BE2C (cell line): ENCODE results near the gene TFPI.

Experiments
- DNase-seq: peaks from one replicate; pipeline ENCODE4 v3.0.0-alpha.2; 2020
- H3K27me3 ChIP-seq: fragments of 250-450 bp; sonication (Bioruptor Pico); 2 replicates; pipeline ENCODE4 v1.5.1; 2020; ENCODE audit warnings: mild to moderate bottlenecking
- H3K36me3 ChIP-seq: fragments of 250-450 bp; sonication (Bioruptor Pico); 2 replicates; pipeline ENCODE4 v1.5.1; 2020; ENCODE audit warnings: mild to moderate bottlenecking
- H3K4me1 ChIP-seq: fragments of 250-450 bp; sonication (Bioruptor Pico); 2 replicates; pipeline ENCODE4 v1.5.1; 2020
- H3K4me3 ChIP-seq: 2 replicates; pipeline ENCODE4 v1.5.1; 2011; ENCODE audit warnings: low read depth, low read length
- H3K9me3 ChIP-seq: fragments of 250-450 bp; sonication (Bioruptor Pico); 2 replicates; pipeline ENCODE4 v1.5.1; 2020
- CTCF ChIP-seq: IDR thresholded peaks from 2 replicates; pipeline ENCODE4 v1.5.1; 2012; ENCODE audit warnings: mild to moderate bottlenecking, low read depth, low read length

The TFPI gene

GRCh38 chr2:187477051-187477450 lies 77.2 kb downstream of the TFPI start:
- no peak for TF ChIP-seq CTCF
- no peak for DNase-seq
- no peaks in the 10 kb centered on the region for H3K36me3 ChIP-seq
- no peaks in the 10 kb centered on the region for H3K27me3 ChIP-seq
- no peaks in the 10 kb centered on the region for H3K4me1 ChIP-seq
- H3K4me3 ChIP-seq: no peak overlapping the region
- no peaks in the 10 kb centered on the region for H3K9me3 ChIP-seq

GRCh38 chr2:187475499-187476248 lies 78.6 kb downstream of the TFPI start:
- no peaks in the 10 kb centered on the region for H3K4me1 ChIP-seq
- no peaks in the 10 kb centered on the region for H3K9me3 ChIP-seq
- H3K36me3 ChIP-seq: no peaks in the 10 kb centered on the region
- H3K4me3 ChIP-seq: no peak overlapping the region
- H3K27me3 ChIP-seq: no peaks in the 10 kb centered on the region
- no peak for DNase-seq
- TF ChIP-seq CTCF: no peak

GRCh38 chr2:187470698-187471097 lies 83.5 kb downstream of the TFPI start:
- Histone ChIP-seq H3K9me3 (no peaks in the 10 kb centered on the region), H3K36me3 (no peaks in the 10 kb centered on the region), H3K4me3 (no peak overlapping the region), H3K27me3 (no peaks in the 10 kb centered on the region), H3K4me1 (no peaks in the 10 kb centered on the region)
- TF ChIP-seq CTCF: no peak
- no peak for DNase-seq

- H3K36me3 ChIP-seq: no peaks in the 10 kb centered on the region
- H3K9me3 ChIP-seq: no peaks in the 10 kb centered on the region
- no peak for TF ChIP-seq CTCF
These were observed 84.7 kb downstream of the TFPI start for GRCh38 chr2:187469538-187469937.

GRCh38 chr2:187468262-187468661 lies 86.0 kb downstream of the TFPI start:
- H3K36me3 ChIP-seq: no peaks in the 10 kb centered on the region
- H3K4me3 ChIP-seq: no peak overlapping the region
- H3K9me3 ChIP-seq: no peaks in the 10 kb centered on the region
- no peak for DNase-seq
- H3K4me1 ChIP-seq: no peaks in the 10 kb centered on the region
- TF ChIP-seq CTCF: no peak
- no peaks in the 10 kb centered on the region for H3K27me3 ChIP-seq

More at GRCh38 chr2:187469538-187469937, 84.7 kb downstream of the TFPI start:
- Histone ChIP-seq H3K27me3 (no peaks in the 10 kb centered on the region), H3K4me3 (no peak overlapping the region), H3K4me1 (no peaks in the 10 kb centered on the region)
- DNase-seq: no peak

GRCh38 chr2:187466129-187466792 lies 88.0 kb downstream of the TFPI start:
- Histone ChIP-seq H3K4me1 (no peaks in the 10 kb centered on the region), H3K36me3 (no peaks in the 10 kb centered on the region), H3K27me3 (no peaks in the 10 kb centered on the region), H3K4me3 (no peak overlapping the region), H3K9me3 (no peaks in the 10 kb centered on the region)
- no peak for TF ChIP-seq CTCF
- DNase-seq: no peak
